GM19463 (cell line): ENCODE measurements around the gene HPCAL4.

ENCODE experiments used
- ATAC-seq: cut with Tn5 transposase; IDR thresholded peaks from one replicate; pipeline ENCODE4 v1.9.1; 2021; ENCODE audit warnings: mild to moderate bottlenecking, moderate library complexity; ENCODE audit not compliant: unreplicated experiment

HPCAL4 gene

GRCh38 chr1:39691383-39692151, at the start of gene HPCAL4:
HPCAL4 (minus strand) TSS chr1:39691433; CDS start chr1:39684603, 6,830 bp downstream.
- peak; percentile 91 for ATAC-seq

GRCh38 chr1:39738622-39739366, 47.6 kb upstream of the HPCAL4 start, which contains the start of gene PPIE:
PPIE (plus strand) TSS chr1:39738882; CDS start chr1:39738901, 19 bp downstream.
- peak; percentile 87 for ATAC-seq

- no peak for ATAC-seq
These were observed 46.4 kb upstream of the HPCAL4 start for GRCh38 chr1:39737546-39738169.

GRCh38 chr1:39735731-39736130, 44.5 kb upstream of the HPCAL4 start:
- no peak for ATAC-seq

- ATAC-seq = no peak
These were observed 41.9 kb upstream of the HPCAL4 start for GRCh38 chr1:39733161-39733560.

- ATAC-seq = no peak
These were observed 41.5 kb upstream of the HPCAL4 start for GRCh38 chr1:39732730-39733129.

GRCh38 chr1:39729842-39730241, 38.6 kb upstream of the HPCAL4 start:
- no peak for ATAC-seq

- ATAC-seq = no peak
These were observed 37.8 kb upstream of the HPCAL4 start for GRCh38 chr1:39729030-39729429.

GRCh38 chr1:39727932-39728317, 36.7 kb upstream of the HPCAL4 start:
- no peak for ATAC-seq

GRCh38 chr1:39727221-39727931, 36.1 kb upstream of the HPCAL4 start:
- peak; percentile 53 for ATAC-seq

GRCh38 chr1:39726600-39726999, 35.4 kb upstream of the HPCAL4 start:
- no peak for ATAC-seq

GRCh38 chr1:39722495-39722894, 31.3 kb upstream of the HPCAL4 start:
- ATAC-seq = no peak

- ATAC-seq = no peak
These were observed 30.4 kb upstream of the HPCAL4 start for GRCh38 chr1:39721664-39722063.

GRCh38 chr1:39720094-39720999, 29.1 kb upstream of the HPCAL4 start:
- ATAC-seq = no peak

- ATAC-seq = no peak
These were observed 26.6 kb upstream of the HPCAL4 start for GRCh38 chr1:39717809-39718208.

GRCh38 chr1:39713557-39713956, 22.3 kb upstream of the HPCAL4 start:
- ATAC-seq = no peak

- no peak for ATAC-seq
These were observed 20.7 kb upstream of the HPCAL4 start for GRCh38 chr1:39711966-39712340.

GRCh38 chr1:39711104-39711965, 20.1 kb upstream of the HPCAL4 start:
- no peak for ATAC-seq

GRCh38 chr1:39707506-39707905, 16.3 kb upstream of the HPCAL4 start:
- ATAC-seq = no peak
